GM04503 (cell line): Measurements from ENCODE around the gene RADIL.

Experiments used
- DNase-seq: peaks from one replicate; pipeline ENCODE4 v3.0.0-alpha.2; 2012; ENCODE audit warnings: low read depth

Gene RADIL

GRCh38 chr7:4754433-4755010 lies 129.0 kb downstream of the RADIL start:
- DNase-seq: no peak

- DNase-seq: no peak
Measured at GRCh38 chr7:4753598-4754432, 129.7 kb downstream of the RADIL start.

DNA sequence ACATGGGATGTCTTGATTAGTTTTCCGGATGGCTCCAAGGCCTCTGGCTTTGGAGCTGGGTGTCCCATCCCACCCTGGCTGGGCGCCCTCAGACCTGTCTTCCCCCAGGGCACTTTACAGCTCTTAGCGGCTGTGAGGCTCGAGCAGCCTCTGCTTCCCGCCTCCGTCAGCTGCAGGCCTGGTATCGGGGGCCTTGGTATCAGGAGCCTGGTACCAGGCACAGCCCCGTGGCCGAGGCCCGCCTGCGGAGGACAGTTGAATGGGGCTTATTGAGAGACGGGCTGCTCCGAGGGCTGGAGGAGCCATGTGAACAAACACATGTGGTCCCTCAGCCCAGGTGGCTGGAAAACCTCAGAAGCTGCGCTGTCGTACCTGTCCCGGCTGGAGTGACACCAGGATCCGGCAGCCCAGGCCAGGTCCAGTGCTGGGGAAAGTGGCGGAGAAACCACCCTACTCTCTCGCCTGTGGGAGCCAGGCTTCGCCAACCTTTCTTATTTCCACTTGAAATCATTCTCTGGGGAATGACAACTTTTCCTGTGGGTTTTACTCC lies 132.0 kb downstream of the RADIL start:
- DNase-seq: no peak

- DNase-seq: no peak
Measured at GRCh38 chr7:4749798-4750197, 133.7 kb downstream of the RADIL start.

GRCh38 chr7:4749363-4749762 lies 134.2 kb downstream of the RADIL start:
- DNase-seq: no peak
